ENCODE measurements around the gene EIF4E2. TPM values are rescaled to one million over a fixed set of nuclear protein-coding genes. Genes with fewer than 3 reads are reported as not detected.
"Not testable (repeated sequence)": the region's sequence is repeated elsewhere in the genome, so short reads cannot be mapped to it uniquely, and the experiment has no call there.

The EIF4E2 gene
- total RNA-seq, 1 donor from 2014 or later: 97.0 TPM

DNA sequence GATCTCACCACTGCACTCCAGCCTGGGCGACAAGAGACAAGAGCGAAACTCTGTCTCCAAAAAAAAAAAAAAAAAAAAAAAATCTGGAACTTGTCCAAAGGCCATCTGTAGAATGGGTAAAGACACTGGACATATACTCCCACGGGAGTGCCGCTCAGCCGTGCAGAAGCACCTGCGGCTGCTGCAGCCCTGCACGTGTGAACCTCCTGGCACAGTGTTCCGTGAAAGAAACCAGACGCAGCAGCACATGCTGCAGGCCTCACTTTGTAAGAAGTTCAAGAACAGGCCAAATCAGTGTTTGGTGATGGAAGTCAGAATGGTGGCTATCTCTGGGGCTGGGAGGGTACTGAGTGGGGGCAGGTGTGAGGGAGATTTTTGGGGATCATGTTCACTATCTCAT is 18.1 kb upstream of the EIF4E2 start:
- Mint-ChIP-seq H3K4me1 (peaks cover 18% of the 10 kb centered on the region), H3K36me3 (no peaks in the 10 kb centered on the region), H3K27me3 (ENCODE audit: insufficient read depth, low read depth) (peaks cover 6% of the 10 kb centered on the region), H3K27ac (no peak overlapping the region), H3K9me3 (no peaks in the 10 kb centered on the region), H3K4me3 (no peak overlapping the region)
- Histone ChIP-seq H3K4me3 (no peak overlapping the region), H3K4me1 (peaks cover 9% of the 10 kb centered on the region), H3K9me3 (ENCODE audit: low read depth) (no peaks in the 10 kb centered on the region), H3K27ac (no peak overlapping the region), H3F3A (ENCODE audit: low read depth) (no peaks in the 10 kb centered on the region), H2AFZ (replicated peaks) (no peak overlapping the region), H4K20me1 (ENCODE audit: low read depth) (no peaks in the 10 kb centered on the region), H3K4me2 (no peak overlapping the region), H3K9ac (no peak overlapping the region), H3K79me2 (ENCODE audit: low read depth) (no peaks in the 10 kb centered on the region), H3K36me3 (no peaks in the 10 kb centered on the region), H3K27me3 (peaks cover 4% of the 10 kb centered on the region)
- TF ChIP-seq EZH2phosphoT487 (IDR thresholded peaks at IDR 0.05) (no peak), EZH2 (IDR thresholded peaks at IDR 0.05) (no peak)
- TF ChIP-seq, protein P1, sequence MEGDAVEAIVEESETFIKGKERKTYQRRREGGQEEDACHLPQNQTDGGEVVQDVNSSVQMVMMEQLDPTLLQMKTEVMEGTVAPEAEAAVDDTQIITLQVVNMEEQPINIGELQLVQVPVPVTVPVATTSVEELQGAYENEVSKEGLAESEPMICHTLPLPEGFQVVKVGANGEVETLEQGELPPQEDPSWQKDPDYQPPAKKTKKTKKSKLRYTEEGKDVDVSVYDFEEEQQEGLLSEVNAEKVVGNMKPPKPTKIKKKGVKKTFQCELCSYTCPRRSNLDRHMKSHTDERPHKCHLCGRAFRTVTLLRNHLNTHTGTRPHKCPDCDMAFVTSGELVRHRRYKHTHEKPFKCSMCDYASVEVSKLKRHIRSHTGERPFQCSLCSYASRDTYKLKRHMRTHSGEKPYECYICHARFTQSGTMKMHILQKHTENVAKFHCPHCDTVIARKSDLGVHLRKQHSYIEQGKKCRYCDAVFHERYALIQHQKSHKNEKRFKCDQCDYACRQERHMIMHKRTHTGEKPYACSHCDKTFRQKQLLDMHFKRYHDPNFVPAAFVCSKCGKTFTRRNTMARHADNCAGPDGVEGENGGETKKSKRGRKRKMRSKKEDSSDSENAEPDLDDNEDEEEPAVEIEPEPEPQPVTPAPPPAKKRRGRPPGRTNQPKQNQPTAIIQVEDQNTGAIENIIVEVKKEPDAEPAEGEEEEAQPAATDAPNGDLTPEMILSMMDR (IDR thresholded peaks at IDR 0.05): no peak
- no peak for DNase-seq (ENCODE audit: low spot score)

DNA sequence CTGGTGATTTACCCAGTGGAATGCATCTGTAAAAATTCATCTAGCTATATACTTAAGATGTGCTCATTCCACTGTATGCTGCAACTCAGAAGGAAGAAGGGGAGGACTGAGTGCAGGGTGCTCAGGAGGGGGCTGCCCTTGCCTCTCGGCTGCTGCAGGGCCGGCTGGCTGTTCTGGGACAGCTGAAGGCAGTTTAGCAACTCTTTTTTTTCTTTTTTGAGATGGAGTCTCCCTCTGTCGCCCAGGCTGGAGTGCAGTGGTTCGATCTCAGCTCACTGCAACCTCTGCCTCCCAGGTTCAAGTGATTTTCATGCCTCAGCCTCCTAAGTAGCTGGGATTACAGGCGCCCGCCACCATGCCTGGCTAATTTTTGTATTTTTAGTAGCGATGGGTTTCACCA is 17.7 kb upstream of the EIF4E2 start:
- H3K4me2 ChIP-seq; H3K27ac Mint-ChIP-seq; H3F3A ChIP-seq (ENCODE audit: low read depth); DNase-seq (ENCODE audit: low spot score); H3K36me3 Mint-ChIP-seq; H3K4me1 ChIP-seq; H3K4me3 Mint-ChIP-seq; H3K36me3 ChIP-seq; H3K27ac ChIP-seq; H3K27me3 Mint-ChIP-seq (ENCODE audit: insufficient read depth, low read depth); H3K79me2 ChIP-seq (ENCODE audit: low read depth); H3K27me3 ChIP-seq; H3K9me3 ChIP-seq (ENCODE audit: low read depth); H4K20me1 ChIP-seq (ENCODE audit: low read depth); H3K9ac ChIP-seq; H3K4me3 ChIP-seq; H2AFZ ChIP-seq (replicated peaks); H3K9me3 Mint-ChIP-seq: not testable (repeated sequence)
- peaks cover 18% of the 10 kb centered on the region for H3K4me1 Mint-ChIP-seq

DNA sequence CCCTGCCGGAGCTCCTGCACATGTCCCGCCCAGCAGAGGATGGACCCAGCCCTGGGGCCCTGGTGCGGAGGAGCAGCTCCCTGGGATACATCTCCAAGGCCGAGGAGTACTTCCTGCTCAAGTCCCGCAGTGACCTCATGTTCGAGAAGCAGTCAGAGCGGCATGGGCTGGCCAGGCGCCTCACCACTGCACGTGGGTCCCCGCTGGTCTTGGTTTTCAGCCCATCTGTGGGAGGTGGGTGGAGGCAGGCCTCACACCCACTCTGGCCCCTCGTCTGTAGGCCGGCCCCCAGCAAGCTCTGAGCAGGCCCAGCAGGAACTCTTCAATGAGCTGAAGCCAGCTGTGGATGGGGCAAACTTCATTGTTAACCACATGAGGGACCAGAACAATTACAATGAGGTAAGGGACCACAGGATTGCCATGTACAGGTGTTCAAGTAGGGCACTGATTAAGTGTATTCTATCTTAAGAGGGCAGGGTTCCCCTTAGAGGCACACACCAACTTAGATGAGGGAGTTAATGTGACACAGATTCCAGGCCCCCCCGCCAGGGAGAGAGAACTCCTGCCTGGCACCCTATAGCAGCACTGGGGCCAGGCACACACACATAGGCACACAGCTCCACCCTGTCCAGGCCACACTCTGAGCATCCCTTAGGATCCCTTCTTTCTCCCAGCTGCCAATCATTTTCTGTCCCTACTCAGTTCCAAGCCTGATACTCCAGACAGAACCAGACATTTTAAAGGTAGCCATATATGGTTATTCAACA is 16.4 kb upstream of the EIF4E2 start:
- Histone ChIP-seq H4K20me1 (ENCODE audit: low read depth) (no peaks in the 10 kb centered on the region), H3K4me1 (peaks cover 12% of the 10 kb centered on the region), H3K27me3 (no peaks in the 10 kb centered on the region), H3K4me2 (no peak overlapping the region), H3K79me2 (ENCODE audit: low read depth) (no peaks in the 10 kb centered on the region), H3K9ac (no peak overlapping the region), H3F3A (ENCODE audit: low read depth) (peaks cover 3% of the 10 kb centered on the region), H3K4me3 (no peak overlapping the region), H3K27ac (no peak overlapping the region), H3K9me3 (ENCODE audit: low read depth) (no peaks in the 10 kb centered on the region), H3K36me3 (no peaks in the 10 kb centered on the region), H2AFZ (replicated peaks) (no peak overlapping the region)
- TF ChIP-seq, protein P1 (IDR thresholded peaks at IDR 0.05): no peak
- TF ChIP-seq EZH2phosphoT487 (IDR thresholded peaks at IDR 0.05): no peak
- TF ChIP-seq EZH2 (IDR thresholded peaks at IDR 0.05): no peak
- no peak overlapping the region for H3K4me3 Mint-ChIP-seq
- peaks cover 3% of the 10 kb centered on the region for H3K27me3 Mint-ChIP-seq (ENCODE audit: insufficient read depth, low read depth)
- H3K36me3 Mint-ChIP-seq: no peaks in the 10 kb centered on the region
- no peak for DNase-seq (ENCODE audit: low spot score)
- peak overlapping the region; percentile 32 for H3K27ac Mint-ChIP-seq
- H3K9me3 Mint-ChIP-seq: no peaks in the 10 kb centered on the region
- H3K4me1 Mint-ChIP-seq: peaks cover 28% of the 10 kb centered on the region

DNA sequence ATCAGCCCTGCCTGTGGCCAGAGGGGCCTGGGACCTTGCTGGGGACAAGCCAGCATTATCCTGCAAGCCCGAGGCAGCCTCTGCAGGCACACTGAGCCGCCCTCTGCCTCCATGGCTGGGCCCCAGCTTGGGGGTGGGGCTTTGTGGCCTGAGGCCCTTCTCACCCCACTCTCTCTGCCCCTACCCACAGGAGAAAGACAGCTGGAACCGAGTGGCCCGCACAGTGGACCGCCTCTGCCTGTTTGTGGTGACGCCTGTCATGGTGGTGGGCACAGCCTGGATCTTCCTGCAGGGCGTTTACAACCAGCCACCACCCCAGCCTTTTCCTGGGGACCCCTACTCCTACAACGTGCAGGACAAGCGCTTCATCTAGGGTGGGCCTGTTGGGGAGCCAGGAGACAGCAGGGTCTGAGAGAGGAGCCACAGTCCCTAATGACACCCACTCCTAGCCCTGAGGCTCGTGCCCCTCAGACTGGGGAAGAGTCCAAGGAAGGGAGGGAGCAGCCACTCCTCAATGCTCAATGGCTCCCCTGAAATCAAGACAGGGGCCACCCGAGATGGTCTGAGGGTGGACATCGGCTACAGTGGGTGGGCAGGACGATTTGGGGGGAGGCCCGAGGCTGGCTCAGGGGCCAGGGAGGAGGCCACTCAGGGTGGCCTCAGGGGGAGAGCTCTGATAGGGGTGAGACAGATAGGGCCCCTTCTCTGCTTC is 15.4 kb upstream of the EIF4E2 start:
- Mint-ChIP-seq H3K9me3 (no peaks in the 10 kb centered on the region), H3K4me1 (peaks cover 29% of the 10 kb centered on the region), H3K27me3 (ENCODE audit: insufficient read depth, low read depth) (peaks cover 3% of the 10 kb centered on the region), H3K27ac (peak overlapping the region; percentile 53), H3K36me3 (no peaks in the 10 kb centered on the region), H3K4me3 (no peak overlapping the region)
- TF ChIP-seq EZH2 (IDR thresholded peaks at IDR 0.05) (no peak), EZH2phosphoT487 (IDR thresholded peaks at IDR 0.05) (no peak)
- TF ChIP-seq, protein P1 (IDR thresholded peaks at IDR 0.05): no peak
- no peaks in the 10 kb centered on the region for H3K9me3 ChIP-seq (ENCODE audit: low read depth)
- H3K9ac ChIP-seq: no peak overlapping the region
- no peaks in the 10 kb centered on the region for H3K27me3 ChIP-seq
- no peaks in the 10 kb centered on the region for H3K79me2 ChIP-seq (ENCODE audit: low read depth)
- no peak overlapping the region for H3K4me2 ChIP-seq
- H3K4me3 ChIP-seq: no peak overlapping the region
- H3K4me1 ChIP-seq: peaks cover 16% of the 10 kb centered on the region
- peaks cover 3% of the 10 kb centered on the region for H3F3A ChIP-seq (ENCODE audit: low read depth)
- H2AFZ ChIP-seq (replicated peaks): no peak overlapping the region
- no peak for DNase-seq (ENCODE audit: low spot score)
- H4K20me1 ChIP-seq (ENCODE audit: low read depth): no peaks in the 10 kb centered on the region
- H3K27ac ChIP-seq: no peak overlapping the region
- no peaks in the 10 kb centered on the region for H3K36me3 ChIP-seq
